Measurements from ENCODE around the gene MAD1L1. TPM values are rescaled to one million over a fixed set of nuclear protein-coding genes. Genes with fewer than 3 reads are reported as not detected.

Gene MAD1L1
- total RNA-seq, 4 donors from 2014 or later = 8.0 to 52.7 (median 26.7) TPM

- no peak overlapping the region for H3K27ac ChIP-seq
- H3K9me3 ChIP-seq = peaks cover 9 to 16% of the 10 kb centered on the region in 2 donors
- intact Hi-C loops (cut with DNase I; ENCODE audit: low total_unique reads) (no loop called here), in situ Hi-C loops (cut with MboI; ENCODE audit: low pct_ligation_motif_present in 1 of 4, low pct_unique_long_range_greater_than_20kb in 1 of 4, low sequenced_read_pairs in 3 of 4) (no loop called here)
- H3K36me3 ChIP-seq = no peaks in the 10 kb centered on the region
- peaks cover 0 to 8% (median 0%) of the 10 kb centered on the region in 4 donors for H3K4me1 ChIP-seq
- no peak for DNase-seq
- H3K27me3 ChIP-seq = no peaks in the 10 kb centered on the region
- no peak overlapping the region for H3K4me3 ChIP-seq
- WGBS, 2 donors (ENCODE audit: low coverage in 1 of 2) = 90 to 92% methylated on average over 8 of the region's 8 CpGs
- TF ChIP-seq EP300 (IDR thresholded peaks at IDR 0.05; ENCODE audit: low read depth) = no peak
- TF ChIP-seq CTCF (IDR thresholded peaks at IDR 0.05) = no peak
- TF ChIP-seq POLR2A (IDR thresholded peaks at IDR 0.05) = no peak
- no peak for TF ChIP-seq POLR2AphosphoS5 (IDR thresholded peaks at IDR 0.05)
Observed at GRCh38 chr7:2022737-2023250, 210.0 kb downstream of the MAD1L1 start.

- TF ChIP-seq EP300 (IDR thresholded peaks at IDR 0.05; ENCODE audit: low read depth) (no peak), CTCF (IDR thresholded peaks at IDR 0.05) (no peak), POLR2AphosphoS5 (IDR thresholded peaks at IDR 0.05) (no peak), POLR2A (IDR thresholded peaks at IDR 0.05) (no peak)
- 81 to 93% methylated on average over 5 to 9 of the region's 9 CpGs for WGBS, 2 donors (ENCODE audit: low coverage in 1 of 2)
- no peak overlapping the region for H3K4me3 ChIP-seq
- intact Hi-C loops (cut with DNase I; ENCODE audit: low total_unique reads) (no loop called here), in situ Hi-C loops (cut with MboI; ENCODE audit: low pct_ligation_motif_present in 1 of 4, low pct_unique_long_range_greater_than_20kb in 1 of 4, low sequenced_read_pairs in 3 of 4) (no loop called here)
- no peaks in the 10 kb centered on the region for H3K36me3 ChIP-seq
- no peak overlapping the region for H3K27ac ChIP-seq
- no peak for DNase-seq
- no peaks in the 10 kb centered on the region for H3K27me3 ChIP-seq
- peaks cover 9 to 16% of the 10 kb centered on the region in 2 donors for H3K9me3 ChIP-seq
- peaks cover 0 to 8% (median 0%) of the 10 kb centered on the region in 4 donors for H3K4me1 ChIP-seq
Observed at GRCh38 chr7:2022021-2022409, 210.7 kb downstream of the MAD1L1 start.

GRCh38 chr7:2019711-2020511 is 212.8 kb downstream of the MAD1L1 start:
- WGBS, 2 donors (ENCODE audit: low coverage in 1 of 2) = 44 to 67% methylated on average over 12 to 39 of the region's 43 CpGs
- DNase-seq = peak; percentile 41
- Histone ChIP-seq H3K27me3 (no peaks in the 10 kb centered on the region), H3K9me3 (peaks cover 1% of the 10 kb centered on the region in 2 donors), H3K4me3 (no peak overlapping the region), H3K36me3 (no peaks in the 10 kb centered on the region), H3K27ac (peak overlapping the region; percentile 51 to 72 (median 61)), H3K4me1 (peaks cover 0 to 8% (median 0%) of the 10 kb centered on the region in 4 donors)
- peak in 1 of 3 donors; percentile 16 for TF ChIP-seq POLR2AphosphoS5 (IDR thresholded peaks at IDR 0.05)
- no peak for TF ChIP-seq EP300 (IDR thresholded peaks at IDR 0.05; ENCODE audit: low read depth)
- no peak for TF ChIP-seq POLR2A (IDR thresholded peaks at IDR 0.05)
- in situ Hi-C loops (cut with MboI; ENCODE audit: low pct_ligation_motif_present in 1 of 4, low pct_unique_long_range_greater_than_20kb in 1 of 4, low sequenced_read_pairs in 3 of 4) = no loop called here
- intact Hi-C loops (cut with DNase I; ENCODE audit: low total_unique reads) = no loop called here

- WGBS, 2 donors (ENCODE audit: low coverage in 1 of 2) = 53% methylated on average over 9 of the region's 10 CpGs; no CpG with 5 or more reads in 1 of the 2 donors
- intact Hi-C loops (cut with DNase I; ENCODE audit: low total_unique reads) = no loop called here
- no peak for TF ChIP-seq POLR2A (IDR thresholded peaks at IDR 0.05)
- Histone ChIP-seq H3K4me3 (no peak overlapping the region), H3K36me3 (no peaks in the 10 kb centered on the region), H3K4me1 (peaks cover 0 to 8% (median 0%) of the 10 kb centered on the region in 4 donors), H3K27ac (peak overlapping the region; percentile 51 to 72 (median 61)), H3K9me3 (no peaks in the 10 kb centered on the region), H3K27me3 (no peaks in the 10 kb centered on the region)
- in situ Hi-C loops (cut with MboI; ENCODE audit: low pct_ligation_motif_present in 1 of 4, low pct_unique_long_range_greater_than_20kb in 1 of 4, low sequenced_read_pairs in 3 of 4) = no loop called here
- DNase-seq = no peak
Observed at GRCh38 chr7:2019461-2019710, 213.4 kb downstream of the MAD1L1 start.

- in situ Hi-C loops (cut with MboI; ENCODE audit: low pct_ligation_motif_present in 1 of 4, low pct_unique_long_range_greater_than_20kb in 1 of 4, low sequenced_read_pairs in 3 of 4) (no loop called here), intact Hi-C loops (cut with DNase I; ENCODE audit: low total_unique reads) (no loop called here)
- DNase-seq = peak; percentile 20
- Histone ChIP-seq H3K36me3 (no peaks in the 10 kb centered on the region), H3K27me3 (no peaks in the 10 kb centered on the region), H3K9me3 (no peaks in the 10 kb centered on the region), H3K4me3 (no peak overlapping the region), H3K27ac (peak overlapping the region; percentile 51 to 72 (median 61)), H3K4me1 (peaks cover 0 to 8% (median 0%) of the 10 kb centered on the region in 4 donors)
- TF ChIP-seq POLR2AphosphoS5 (IDR thresholded peaks at IDR 0.05) = no peak
- TF ChIP-seq EP300 (IDR thresholded peaks at IDR 0.05; ENCODE audit: low read depth) = no peak
- TF ChIP-seq CTCF (IDR thresholded peaks at IDR 0.05) = no peak
- TF ChIP-seq POLR2A (IDR thresholded peaks at IDR 0.05) = no peak
- WGBS, 2 donors (ENCODE audit: low coverage in 1 of 2) = 79% methylated on average over 26 of the region's 28 CpGs; no CpG with 5 or more reads in 1 of the 2 donors
Observed at GRCh38 chr7:2018569-2019460, 213.9 kb downstream of the MAD1L1 start.
